Loucy (cell line): ENCODE results near the gene COL24A1.

Source experiments
- H2AFZ ChIP-seq: fragments of 200-600 bp; sonication (generic); 2 replicates; pipeline ENCODE4 v1.6.0; 2016; ENCODE audit warnings: antibody characterized with exemption, mild to moderate bottlenecking, low read length, moderate library complexity
- H3F3A ChIP-seq: fragments of 200-600 bp; 2 replicates; pipeline ENCODE4 v1.6.0; 2016; ENCODE audit warnings: antibody characterized with exemption, low read depth, mild to moderate bottlenecking
- H3K27me3 ChIP-seq: fragments of 200-600 bp; sonication (generic); 2 replicates; pipeline ENCODE4 v1.6.1; 2014; ENCODE audit warnings: low read length, mild to moderate bottlenecking; ENCODE audit not compliant: insufficient read depth, poor library complexity, severe bottlenecking
- H3K36me3 ChIP-seq: fragments of 200-600 bp; sonication (generic); 2 replicates; pipeline ENCODE4 v1.6.1; 2016; ENCODE audit warnings: low read length; ENCODE audit not compliant: insufficient read depth
- H3K4me1 ChIP-seq: fragments of 200-600 bp; sonication (generic); 2 replicates; pipeline ENCODE4 v1.5.1; 2014; ENCODE audit warnings: low read length, mild to moderate bottlenecking; ENCODE audit not compliant: insufficient read depth, poor library complexity, severe bottlenecking
- H3K4me2 ChIP-seq: fragments of 200-600 bp; sonication (generic); 2 replicates; pipeline ENCODE4 v1.6.0; 2014; ENCODE audit warnings: antibody characterized with exemption, low read length, low read depth, mild to moderate bottlenecking; ENCODE audit not compliant: poor library complexity, severe bottlenecking
- H3K4me3 ChIP-seq: fragments of 200-600 bp; sonication (generic); 2 replicates; pipeline ENCODE4 v1.5.1; 2014; ENCODE audit warnings: low read length, mild to moderate bottlenecking, mixed read lengths; ENCODE audit not compliant: poor library complexity, severe bottlenecking
- H3K79me2 ChIP-seq: fragments of 200-600 bp; sonication (generic); 2 replicates; pipeline ENCODE4 v1.6.1; 2014; ENCODE audit warnings: low read length; ENCODE audit not compliant: insufficient read depth
- H3K9ac ChIP-seq: fragments of 200-600 bp; sonication (generic); 2 replicates; pipeline ENCODE4 v1.6.0; 2014; ENCODE audit warnings: mild to moderate bottlenecking, low read depth, low read length, moderate library complexity; ENCODE audit not compliant: poor library complexity, severe bottlenecking
- H3K9me2 ChIP-seq: fragments of 200-600 bp; sonication (generic); replicated peaks from 2 replicates; pipeline ENCODE4 v1.6.1; 2016; ENCODE audit warnings: low read depth, low read length, mixed read lengths
- H3K9me3 ChIP-seq: fragments of 200-600 bp; sonication (generic); 2 replicates; pipeline ENCODE4 v1.6.1; 2014; ENCODE audit warnings: mild to moderate bottlenecking, antibody characterized with exemption, low read length, low read depth; ENCODE audit not compliant: insufficient read depth
- H4K20me1 ChIP-seq: fragments of 200-600 bp; sonication (generic); 2 replicates; pipeline ENCODE4 v1.6.0; 2014; ENCODE audit warnings: antibody characterized with exemption, low read length, mild to moderate bottlenecking; ENCODE audit not compliant: insufficient read depth, poor library complexity, severe bottlenecking
- EZH2phosphoT487 ChIP-seq: fragments of 200-600 bp; IDR thresholded peaks from 2 replicates; pipeline ENCODE4 v1.6.1; 2018; ENCODE audit warnings: antibody characterized with exemption, mild to moderate bottlenecking, moderate library complexity, borderline replicate concordance
- TF ChIP-seq, protein P1 (sequence below): fragments of 200-600 bp; sonication (generic); conservative IDR thresholded peaks from 2 replicates; pipeline ENCODE4 v1.5.1; 2014; ENCODE audit warnings: mild to moderate bottlenecking, antibody characterized with exemption, low read length

Gene COL24A1

DNA sequence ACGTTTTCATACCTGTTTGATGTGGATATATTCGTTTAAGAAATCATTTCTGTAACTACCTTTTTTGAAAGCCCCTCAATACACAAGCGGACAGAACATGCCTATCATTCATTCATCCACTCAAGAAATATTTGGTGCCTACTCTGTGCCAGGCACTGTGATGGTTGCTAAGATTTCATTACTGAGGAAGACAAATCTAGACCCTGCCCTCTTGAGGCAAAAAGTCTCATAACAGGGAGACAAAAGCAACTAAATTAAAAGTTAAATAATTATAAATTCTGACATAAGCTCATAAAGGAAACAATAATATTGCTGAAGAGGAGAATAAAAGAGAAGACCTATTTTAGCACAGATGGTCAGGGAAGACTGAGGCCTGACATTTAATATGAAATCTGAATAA, 244.8 kb downstream of the COL24A1 start:
- Histone ChIP-seq H3K79me2 (no peaks in the 10 kb centered on the region), H3K27me3 (no peaks in the 10 kb centered on the region), H3K9me3 (no peaks in the 10 kb centered on the region), H3K9ac (no peak overlapping the region), H3K36me3 (no peaks in the 10 kb centered on the region), H3K9me2 (no peaks in the 10 kb centered on the region), H2AFZ (no peak overlapping the region), H3K4me2 (no peak overlapping the region), H3K4me3 (no peak overlapping the region), H3K4me1 (no peaks in the 10 kb centered on the region), H4K20me1 (no peaks in the 10 kb centered on the region), H3F3A (no peaks in the 10 kb centered on the region)
- no peak for TF ChIP-seq EZH2phosphoT487
- TF ChIP-seq, protein P1, sequence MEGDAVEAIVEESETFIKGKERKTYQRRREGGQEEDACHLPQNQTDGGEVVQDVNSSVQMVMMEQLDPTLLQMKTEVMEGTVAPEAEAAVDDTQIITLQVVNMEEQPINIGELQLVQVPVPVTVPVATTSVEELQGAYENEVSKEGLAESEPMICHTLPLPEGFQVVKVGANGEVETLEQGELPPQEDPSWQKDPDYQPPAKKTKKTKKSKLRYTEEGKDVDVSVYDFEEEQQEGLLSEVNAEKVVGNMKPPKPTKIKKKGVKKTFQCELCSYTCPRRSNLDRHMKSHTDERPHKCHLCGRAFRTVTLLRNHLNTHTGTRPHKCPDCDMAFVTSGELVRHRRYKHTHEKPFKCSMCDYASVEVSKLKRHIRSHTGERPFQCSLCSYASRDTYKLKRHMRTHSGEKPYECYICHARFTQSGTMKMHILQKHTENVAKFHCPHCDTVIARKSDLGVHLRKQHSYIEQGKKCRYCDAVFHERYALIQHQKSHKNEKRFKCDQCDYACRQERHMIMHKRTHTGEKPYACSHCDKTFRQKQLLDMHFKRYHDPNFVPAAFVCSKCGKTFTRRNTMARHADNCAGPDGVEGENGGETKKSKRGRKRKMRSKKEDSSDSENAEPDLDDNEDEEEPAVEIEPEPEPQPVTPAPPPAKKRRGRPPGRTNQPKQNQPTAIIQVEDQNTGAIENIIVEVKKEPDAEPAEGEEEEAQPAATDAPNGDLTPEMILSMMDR = peak; percentile 58

DNA sequence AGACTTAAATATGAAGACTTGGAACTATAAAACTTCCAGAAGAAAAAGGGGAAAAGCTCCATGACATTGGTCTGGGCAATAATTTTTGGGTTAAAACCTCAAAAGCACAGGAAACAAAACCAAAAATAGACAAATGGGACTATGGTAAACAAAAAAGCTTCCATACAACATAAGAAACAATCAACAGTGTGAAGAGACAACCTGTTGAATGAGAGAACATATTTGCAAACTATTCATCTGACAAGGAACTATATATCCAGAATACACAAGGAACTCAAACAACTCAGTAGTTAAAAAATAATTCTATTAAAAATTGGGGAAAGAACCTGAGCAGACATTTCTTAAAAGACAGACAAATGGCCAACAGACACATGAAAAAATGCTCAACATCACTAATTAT, 255.7 kb downstream of the COL24A1 start:
- Histone ChIP-seq H3K4me3 (no peak overlapping the region), H3K36me3 (no peaks in the 10 kb centered on the region), H3K4me1 (no peaks in the 10 kb centered on the region), H2AFZ (no peak overlapping the region), H3K9me2 (no peaks in the 10 kb centered on the region), H3K9ac (no peak overlapping the region), H3F3A (no peaks in the 10 kb centered on the region), H4K20me1 (no peaks in the 10 kb centered on the region), H3K27me3 (no peaks in the 10 kb centered on the region), H3K9me3 (no peaks in the 10 kb centered on the region), H3K4me2 (no peak overlapping the region), H3K79me2 (no peaks in the 10 kb centered on the region)
- no peak for TF ChIP-seq EZH2phosphoT487
- TF ChIP-seq, protein P1 = no peak

DNA sequence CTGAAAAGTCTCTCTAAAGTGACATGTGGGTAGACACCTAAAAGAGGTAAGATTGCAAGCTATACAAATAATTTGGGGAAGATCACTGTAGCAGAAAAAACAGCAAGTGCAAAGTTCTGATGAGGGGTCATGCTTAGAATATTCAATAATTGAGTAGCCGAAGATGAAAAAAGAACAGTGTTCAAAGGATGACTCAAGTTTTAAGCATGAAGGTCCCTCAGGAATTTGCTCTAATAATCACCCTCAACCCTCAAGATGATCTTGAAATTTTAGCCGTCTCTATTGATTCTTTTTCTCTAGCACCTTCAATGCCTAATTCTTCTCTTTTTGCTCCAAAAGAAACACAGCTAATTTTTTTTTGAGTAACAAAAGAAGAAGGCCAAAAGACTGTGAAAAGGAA, 257.7 kb downstream of the COL24A1 start:
- Histone ChIP-seq H4K20me1 (no peaks in the 10 kb centered on the region), H3K27me3 (no peaks in the 10 kb centered on the region), H2AFZ (no peak overlapping the region), H3K9me3 (no peaks in the 10 kb centered on the region), H3K4me1 (no peaks in the 10 kb centered on the region), H3F3A (no peaks in the 10 kb centered on the region), H3K79me2 (no peaks in the 10 kb centered on the region), H3K4me2 (no peak overlapping the region), H3K9me2 (no peaks in the 10 kb centered on the region), H3K4me3 (no peak overlapping the region), H3K9ac (no peak overlapping the region), H3K36me3 (no peaks in the 10 kb centered on the region)
- TF ChIP-seq, protein P1 = no peak
- TF ChIP-seq EZH2phosphoT487 = no peak
